Activated CD4-positive, CD25-positive, alpha-beta regulatory T cell (primary cell): Measurements from ENCODE around the gene SDCCAG8.
"Not testable (repeated sequence)": the region's sequence is repeated elsewhere in the genome, so short reads cannot be mapped to it uniquely, and the experiment has no call there.

Experiments
- DNase-seq, 4 experiments: peaks; one replicate each; lab custom pipeline; 2025; lab: John Stamatoyannopoulos, UW

Gene SDCCAG8

DNA sequence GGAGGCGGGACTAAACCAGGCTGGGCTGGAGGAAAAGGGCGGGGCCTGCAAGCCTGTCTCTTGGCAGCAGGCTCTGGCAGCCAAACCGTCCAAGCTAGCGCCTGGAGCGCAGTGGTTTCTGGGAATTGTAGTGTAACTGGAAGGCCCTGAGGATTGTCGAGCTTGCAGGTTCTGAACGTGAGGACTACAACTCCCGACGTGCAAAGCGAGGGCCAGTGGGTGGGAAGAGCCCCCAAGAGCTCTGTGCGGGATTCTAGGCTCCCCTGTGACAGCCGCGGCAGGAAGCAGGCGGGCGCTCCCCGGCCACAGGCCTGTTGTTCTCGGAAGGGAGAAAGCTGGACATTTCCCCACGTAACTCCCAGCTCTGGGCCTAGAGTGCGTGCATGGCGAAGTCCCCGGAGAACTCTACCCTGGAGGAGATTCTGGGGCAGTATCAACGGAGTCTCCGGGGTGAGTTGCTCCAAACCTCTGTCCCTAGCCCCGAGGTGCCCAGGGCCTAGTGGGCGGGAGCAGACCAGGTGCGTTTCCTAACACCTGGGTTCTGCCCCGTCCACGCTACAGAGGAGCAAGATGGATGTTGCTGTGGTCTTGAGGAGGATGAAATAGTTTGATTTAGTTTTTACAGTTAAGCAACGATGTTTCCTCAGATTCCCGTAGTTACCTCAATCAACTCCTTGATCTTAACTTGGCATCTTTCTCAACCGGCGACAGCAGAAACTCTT lies at the start of gene SDCCAG8:
Gene SDCCAG8, plus strand, starts transcription at position 251 of the 722 bp plus-strand sequence. Its CDS starts 133 bp downstream, at position 384.
- peak; percentile 82 to 87 (median 86) for DNase-seq

GRCh38 chr1:243211984-243212383 lies 43.9 kb upstream of the SDCCAG8 start:
- DNase-seq = not testable (repeated sequence)

DNA sequence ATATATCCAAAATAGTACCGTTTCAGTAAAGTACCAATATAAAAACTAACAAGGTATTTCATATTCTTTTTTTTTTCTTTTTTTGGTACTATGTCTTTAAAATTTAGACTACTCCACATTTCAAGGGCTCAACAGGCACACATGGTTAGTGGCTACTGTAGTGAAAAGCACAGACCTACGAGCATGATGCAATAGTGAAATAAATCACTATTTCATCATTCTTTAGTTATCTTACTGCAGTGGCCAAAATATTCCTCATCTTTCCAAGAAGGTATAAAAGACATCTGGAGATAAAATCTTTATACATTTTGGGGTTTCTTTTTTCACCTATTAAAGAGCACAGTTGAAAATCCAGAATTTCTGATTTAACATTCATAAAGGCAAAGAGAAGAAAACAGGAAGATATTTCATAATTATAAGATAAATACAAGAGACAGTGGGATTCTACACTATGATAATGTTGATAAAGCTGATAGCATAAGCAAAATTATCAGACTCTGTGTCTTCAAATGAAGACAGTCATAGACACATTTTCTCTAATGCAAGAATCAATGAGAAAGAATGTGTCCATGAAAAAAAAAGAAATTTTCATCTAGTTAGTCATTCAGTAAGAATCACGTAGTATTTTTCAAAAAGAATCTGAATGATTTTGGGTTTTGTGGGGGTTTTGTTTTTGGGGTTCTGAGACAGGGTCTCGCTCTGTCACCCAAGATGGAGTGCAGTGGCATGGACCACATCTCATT lies 42.6 kb upstream of the SDCCAG8 start:
- DNase-seq = no peak

DNA sequence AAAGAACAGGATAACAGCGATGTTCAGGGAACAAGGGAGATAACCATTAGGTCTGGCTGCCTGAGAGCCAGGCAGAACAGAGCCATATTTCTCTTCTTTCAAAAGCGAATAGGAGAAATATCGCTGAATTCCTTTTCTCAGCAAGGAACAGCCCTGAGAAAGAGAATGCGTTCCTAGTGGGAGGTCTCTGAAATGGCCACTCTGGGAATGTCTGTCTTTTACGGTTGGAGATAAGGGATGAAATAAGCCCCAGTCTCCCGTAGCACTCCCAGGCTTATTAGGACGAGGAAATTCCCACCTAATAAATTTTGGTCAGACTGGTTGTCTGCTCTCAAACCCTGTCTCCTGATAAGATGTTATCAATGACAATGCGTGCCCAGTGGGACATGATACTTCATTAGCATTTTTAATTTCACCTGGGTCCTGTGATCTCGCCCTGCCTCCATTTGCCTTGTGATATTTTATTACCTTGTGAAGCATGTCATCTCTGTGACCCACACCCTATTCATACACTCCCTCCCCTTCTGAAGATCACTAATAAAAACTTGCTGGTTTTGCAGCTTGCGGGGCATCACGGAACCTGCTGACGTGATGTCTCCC lies 40.5 kb upstream of the SDCCAG8 start:
- not testable (repeated sequence) for DNase-seq

- no peak for DNase-seq
Measured at GRCh38 chr1:243216741-243217140, 39.1 kb upstream of the SDCCAG8 start.

GRCh38 chr1:243217349-243217748 lies 38.5 kb upstream of the SDCCAG8 start:
- DNase-seq = no peak

- no peak for DNase-seq
Measured at GRCh38 chr1:243218059-243218458, 37.8 kb upstream of the SDCCAG8 start.

DNA sequence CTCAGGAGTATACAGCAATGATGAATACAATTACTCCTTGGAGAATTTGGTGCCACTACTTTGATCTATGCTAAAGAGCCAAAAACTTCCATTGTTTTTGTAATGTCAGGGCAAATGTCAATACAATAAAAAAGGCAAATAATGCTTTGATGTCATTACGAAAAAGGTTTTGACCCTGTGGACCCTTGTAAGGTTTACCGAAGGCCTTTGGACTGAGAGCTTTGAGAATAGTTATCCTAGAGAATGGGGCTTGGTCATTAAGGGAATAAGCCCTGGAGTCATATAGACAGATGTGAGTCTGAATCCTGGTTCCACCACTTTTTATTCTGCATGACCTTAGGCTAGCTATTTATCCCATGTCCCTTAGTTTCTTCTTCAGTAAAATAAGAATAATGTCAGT lies 28.2 kb upstream of the SDCCAG8 start:
- no peak for DNase-seq

DNA sequence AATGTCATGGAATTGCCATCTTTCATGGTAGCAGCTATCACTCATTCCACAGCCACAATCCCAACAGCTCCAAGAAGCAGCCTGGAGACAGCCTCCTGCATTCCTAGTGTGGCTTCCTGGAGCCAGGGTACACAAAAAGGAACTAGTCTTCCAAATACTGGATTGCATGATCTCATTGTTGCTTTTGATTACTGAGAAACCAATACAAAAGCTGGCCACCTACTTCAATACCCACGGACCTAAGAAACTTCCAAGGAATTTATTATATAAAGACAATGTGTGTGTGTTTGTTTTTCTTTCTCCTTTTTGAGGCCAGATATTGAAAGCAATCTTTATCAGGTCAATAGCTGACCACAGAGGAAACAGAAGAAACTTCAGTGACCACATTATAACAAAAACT lies 26.3 kb upstream of the SDCCAG8 start:
- no peak for DNase-seq

- DNase-seq = no peak
Measured at GRCh38 chr1:243230914-243231313, 24.9 kb upstream of the SDCCAG8 start.

- no peak for DNase-seq
Measured at GRCh38 chr1:243233908-243234307, 21.9 kb upstream of the SDCCAG8 start.

DNA sequence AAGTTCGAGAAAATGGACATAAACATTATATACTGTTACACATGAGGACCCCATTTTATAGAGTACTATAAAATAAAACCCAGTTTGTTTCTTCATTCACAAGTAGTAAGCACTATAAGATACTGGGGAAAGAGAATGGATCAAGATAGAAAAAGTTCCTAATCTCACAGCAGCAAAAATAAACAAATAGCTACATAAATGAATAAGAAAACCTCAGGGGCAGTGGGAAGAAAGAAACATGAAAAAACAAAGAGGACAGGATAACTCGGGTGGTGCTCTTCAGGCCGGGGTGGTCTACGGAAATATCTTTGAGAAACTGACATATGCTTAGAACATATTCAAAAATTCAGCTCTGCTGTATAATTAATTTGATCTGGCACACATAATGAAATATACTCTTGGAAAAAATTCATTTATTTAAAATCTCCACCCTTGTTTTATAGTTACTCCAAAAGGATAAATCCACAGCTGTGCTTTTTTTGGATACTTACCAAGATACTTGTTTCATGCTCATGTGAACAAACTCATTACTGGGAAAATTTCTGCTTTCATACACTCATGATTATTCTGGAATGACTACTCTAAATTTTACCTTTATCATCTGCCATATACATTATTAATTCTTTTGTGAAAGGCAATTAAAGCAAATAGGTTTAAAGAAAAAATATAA lies 20.7 kb upstream of the SDCCAG8 start:
- no peak for DNase-seq

DNA sequence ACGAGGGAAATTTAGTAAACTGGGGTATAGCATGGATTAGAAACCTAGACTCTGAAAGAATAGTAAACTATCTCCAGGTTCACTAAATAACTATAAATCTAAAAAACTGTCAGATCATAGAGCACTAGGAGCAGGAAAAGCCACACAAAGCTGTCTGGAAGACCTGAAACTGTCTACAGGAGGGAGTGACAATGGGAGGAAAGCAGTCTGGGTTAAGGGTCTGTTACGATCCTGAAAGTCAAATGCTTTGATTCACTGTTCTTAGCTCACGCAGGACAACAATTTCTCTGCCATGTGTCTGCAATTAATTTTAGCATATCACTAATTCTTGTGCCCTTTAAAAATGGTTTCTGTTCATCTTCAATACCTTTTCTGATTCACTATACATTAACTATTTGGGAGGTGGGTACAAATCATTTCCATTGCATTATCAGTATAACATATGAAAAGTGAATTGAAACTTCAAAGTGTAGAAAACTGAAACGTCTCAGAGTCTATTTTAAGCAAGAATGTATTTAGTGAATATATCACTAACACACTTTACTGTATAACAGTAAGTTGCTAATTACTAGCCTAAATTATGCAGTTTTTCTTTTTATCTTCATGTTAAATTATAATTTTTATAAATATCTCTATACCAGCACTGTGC lies 19.1 kb upstream of the SDCCAG8 start:
- no peak for DNase-seq

- no peak for DNase-seq
Measured at GRCh38 chr1:243244432-243244841, 11.4 kb upstream of the SDCCAG8 start.

DNA sequence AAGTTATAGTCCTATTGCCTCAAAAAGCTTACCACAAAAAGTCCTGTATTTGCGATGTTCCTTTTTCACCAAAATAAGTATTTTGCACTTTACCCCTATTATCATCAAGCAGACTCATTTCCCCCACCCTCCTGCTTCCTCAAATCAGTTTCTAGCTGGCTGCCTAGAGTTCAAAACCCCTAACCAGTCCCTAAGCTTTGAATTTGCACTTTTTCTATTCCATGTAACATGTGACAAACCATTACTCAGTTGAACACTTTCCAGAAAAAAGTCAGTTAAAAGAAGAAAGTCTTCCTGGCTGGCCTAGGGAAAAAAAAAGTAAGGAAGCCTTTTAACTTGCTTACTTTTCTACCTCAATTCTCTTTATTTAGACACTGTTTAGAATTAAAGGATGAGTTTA lies 8.9 kb upstream of the SDCCAG8 start:
- no peak for DNase-seq

DNA sequence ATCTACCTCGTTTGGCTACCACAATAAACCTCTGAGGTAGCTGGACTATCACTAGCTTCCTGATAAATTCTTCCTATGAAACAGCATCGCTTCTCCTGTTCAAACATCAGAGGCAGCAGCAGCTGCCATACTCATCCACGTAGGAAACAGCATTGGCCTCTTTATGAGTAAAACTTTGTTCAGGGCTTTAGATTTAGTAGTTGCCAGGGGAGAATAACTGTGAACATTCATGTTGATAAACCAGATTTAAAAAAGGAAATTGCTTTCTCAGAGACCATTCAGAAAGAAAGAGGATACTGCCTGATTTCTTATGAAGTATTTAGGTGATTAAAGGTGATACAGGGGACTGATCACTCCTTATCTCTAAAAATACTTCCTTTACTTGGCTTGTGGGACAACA lies 7.9 kb upstream of the SDCCAG8 start:
- no peak for DNase-seq

GRCh38 chr1:243249214-243249613 lies 6.6 kb upstream of the SDCCAG8 start:
- no peak for DNase-seq

DNA sequence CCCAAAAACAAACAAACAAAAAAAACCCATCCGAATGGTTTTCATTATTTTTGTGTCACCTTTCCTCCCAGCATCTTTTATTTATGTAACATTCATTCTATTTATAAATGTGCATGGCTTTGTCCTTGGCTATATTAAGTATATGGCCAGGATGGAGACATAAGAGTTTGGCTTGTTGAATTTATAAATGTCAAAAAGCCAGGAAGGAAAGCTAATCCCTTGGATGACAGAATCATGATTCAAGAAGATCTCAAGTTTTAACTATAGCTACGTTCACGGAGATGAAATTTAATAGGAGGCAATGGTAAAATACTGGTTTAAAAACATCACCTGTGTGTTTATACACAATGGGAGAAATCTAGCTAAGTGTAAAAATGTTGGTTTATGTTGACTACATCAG lies 5.7 kb upstream of the SDCCAG8 start:
- DNase-seq = no peak

- no peak for DNase-seq
Measured at GRCh38 chr1:243251539-243251938, 4.3 kb upstream of the SDCCAG8 start.

DNA sequence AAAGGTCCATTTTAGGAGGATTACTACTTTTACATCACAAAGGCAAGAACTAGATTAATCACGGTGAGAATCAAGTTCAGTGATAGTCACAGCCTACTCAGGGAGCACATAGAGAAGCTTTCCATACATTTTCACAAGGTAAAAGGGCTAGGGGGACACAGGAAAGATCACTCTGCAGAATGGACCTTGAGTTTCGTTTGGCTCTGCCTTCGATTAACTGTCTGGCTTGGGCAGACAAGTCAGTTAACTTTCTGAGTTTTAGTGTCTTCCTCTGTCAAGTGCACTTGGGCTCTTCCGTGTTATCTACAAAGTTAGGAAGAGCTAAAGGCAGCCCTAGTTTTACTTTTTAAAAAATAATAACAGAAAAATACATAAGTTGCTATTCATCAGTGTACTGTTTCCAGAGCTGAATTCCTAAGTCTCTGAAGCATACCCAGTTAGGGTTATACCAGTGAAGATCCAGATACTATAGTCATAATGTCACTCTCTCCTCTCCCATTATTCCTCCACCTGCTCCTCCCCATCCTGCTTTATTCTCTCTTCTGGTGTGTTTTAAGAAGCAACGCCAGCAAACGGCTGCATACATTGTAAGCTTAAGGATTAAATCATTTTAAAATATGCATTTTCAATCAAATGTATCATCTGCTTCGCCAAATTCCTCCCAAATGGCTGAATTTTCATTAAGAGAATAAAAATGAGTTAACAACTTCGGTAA lies 2.5 kb upstream of the SDCCAG8 start:
- DNase-seq = no peak

DNA sequence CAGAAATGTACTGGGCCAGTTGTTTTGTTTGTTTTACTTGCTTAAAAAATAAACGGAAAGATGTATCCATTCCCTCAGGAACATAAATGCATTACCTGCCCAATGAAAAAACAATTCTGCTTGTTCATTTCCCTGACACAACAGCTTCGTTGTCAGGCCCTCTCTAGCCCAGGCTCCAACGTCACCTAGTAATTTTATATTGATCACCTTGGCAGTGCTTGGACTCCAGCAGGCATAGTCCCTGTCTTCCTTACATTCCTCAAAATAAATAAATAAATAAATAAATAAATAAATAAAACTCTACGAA lies 2.0 kb upstream of the SDCCAG8 start:
- no peak for DNase-seq
